ENCODE results near the gene SH3RF3. TPM values are rescaled to one million over a fixed set of nuclear protein-coding genes. Genes with fewer than 3 reads are reported as not detected.
A peak's percentile ranks its signal among the peaks of the same experiment; 100 is the strongest.

The SH3RF3 gene
- total RNA-seq, 2 donors from 2014 or later = 1.3 to 5.6 TPM

GRCh38 chr2:109395494-109396201, 266.6 kb downstream of the SH3RF3 start:
- intact Hi-C loops (cut with DNase I) = no loop called here
- Histone ChIP-seq H3K27me3 (no peaks in the 10 kb centered on the region), H3K9me3 (no peaks in the 10 kb centered on the region), H3K4me3 (no peak overlapping the region), H3K36me3 (replicated peaks in 1 of 2; ENCODE audit: insufficient read depth in 1 of 2, low read depth in 2 of 2) (no peaks in the 10 kb centered on the region), H3K27ac (no peak overlapping the region), H3K4me1 (no peaks in the 10 kb centered on the region)
- WGBS, 2 donors = 67 to 80% methylated on average over 12 to 15 of the region's 15 CpGs
- TF ChIP-seq CTCF (IDR thresholded peaks at IDR 0.05) (no peak), POLR2A (IDR thresholded peaks at IDR 0.05) (no peak)
- ATAC-seq = no peak
- no peak for DNase-seq

GRCh38 chr2:109396202-109397180, 267.5 kb downstream of the SH3RF3 start:
- ATAC-seq (no peak), DNase-seq (peak in 1 of 4 donors; percentile 14)
- H3K27ac ChIP-seq = no peak overlapping the region
- no peak overlapping the region for H3K4me3 ChIP-seq
- H3K27me3 ChIP-seq = no peaks in the 10 kb centered on the region
- no peaks in the 10 kb centered on the region for H3K36me3 ChIP-seq (replicated peaks in 1 of 2; ENCODE audit: insufficient read depth in 1 of 2, low read depth in 2 of 2)
- TF ChIP-seq CTCF (IDR thresholded peaks at IDR 0.05) (peak in 1 of 7 experiments; percentile 5), POLR2A (IDR thresholded peaks at IDR 0.05) (no peak)
- 57 to 66% methylated on average over 14 to 15 of the region's 15 CpGs for WGBS, 2 donors
- H3K9me3 ChIP-seq = no peaks in the 10 kb centered on the region
- H3K4me1 ChIP-seq = no peaks in the 10 kb centered on the region
- intact Hi-C loops (cut with DNase I) = no loop called here

- no peaks in the 10 kb centered on the region for H3K36me3 ChIP-seq (replicated peaks in 1 of 2; ENCODE audit: insufficient read depth in 1 of 2, low read depth in 2 of 2)
- H3K9me3 ChIP-seq = no peaks in the 10 kb centered on the region
- 61 to 64% methylated on average over 8 to 9 of the region's 9 CpGs for WGBS, 2 donors
- H3K27ac ChIP-seq = no peak overlapping the region
- TF ChIP-seq CTCF (IDR thresholded peaks at IDR 0.05) = no peak
- no peak for TF ChIP-seq POLR2A (IDR thresholded peaks at IDR 0.05)
- H3K27me3 ChIP-seq = no peaks in the 10 kb centered on the region
- no peak overlapping the region for H3K4me3 ChIP-seq
- DNase-seq (no peak), ATAC-seq (no peak)
- no peaks in the 10 kb centered on the region for H3K4me1 ChIP-seq
- intact Hi-C loops (cut with DNase I) = no loop called here
Observed at GRCh38 chr2:109397893-109398292, 268.9 kb downstream of the SH3RF3 start.

GRCh38 chr2:109398366-109399015, 269.5 kb downstream of the SH3RF3 start:
- H3K36me3 ChIP-seq (replicated peaks in 1 of 2; ENCODE audit: insufficient read depth in 1 of 2, low read depth in 2 of 2) = no peaks in the 10 kb centered on the region
- no peaks in the 10 kb centered on the region for H3K9me3 ChIP-seq
- ATAC-seq = no peak
- no peaks in the 10 kb centered on the region for H3K4me1 ChIP-seq
- DNase-seq = no peak
- H3K27ac ChIP-seq = no peak overlapping the region
- H3K4me3 ChIP-seq = no peak overlapping the region
- intact Hi-C loops (cut with DNase I) = no loop called here
- 85 to 94% methylated on average over 15 to 22 of the region's 22 CpGs for WGBS, 2 donors
- H3K27me3 ChIP-seq = no peaks in the 10 kb centered on the region
- TF ChIP-seq CTCF (IDR thresholded peaks at IDR 0.05) (no peak), POLR2A (IDR thresholded peaks at IDR 0.05) (no peak)
